NCI-H1048 (cell line): ENCODE measurements around the gene SLC12A8.
"Not testable (repeated sequence)": the region's sequence is repeated elsewhere in the genome, so short reads cannot be mapped to it uniquely, and the experiment has no call there.

ENCODE experiments used
- DNase-seq: peaks from one replicate; lab custom pipeline; 2025; lab: John Stamatoyannopoulos, UW

The SLC12A8 gene

GRCh38 chr3:125112981-125113380, 99.6 kb downstream of the SLC12A8 start:
- no peak for DNase-seq

- no peak for DNase-seq
These were observed 101.6 kb downstream of the SLC12A8 start for GRCh38 chr3:125110876-125111480.

GRCh38 chr3:125110016-125110875, 102.3 kb downstream of the SLC12A8 start:
- no peak for DNase-seq

GRCh38 chr3:125109536-125109925, 103.0 kb downstream of the SLC12A8 start:
- no peak for DNase-seq

GRCh38 chr3:125108833-125109535, 103.6 kb downstream of the SLC12A8 start:
- DNase-seq = no peak

- DNase-seq = no peak
These were observed 104.5 kb downstream of the SLC12A8 start for GRCh38 chr3:125107861-125108567.

GRCh38 chr3:125107363-125107762, 105.2 kb downstream of the SLC12A8 start:
- DNase-seq = no peak

GRCh38 chr3:125105116-125105515, 107.4 kb downstream of the SLC12A8 start:
- no peak for DNase-seq

GRCh38 chr3:125104639-125105038, 107.9 kb downstream of the SLC12A8 start:
- no peak for DNase-seq

- no peak for DNase-seq
These were observed 109.1 kb downstream of the SLC12A8 start for GRCh38 chr3:125103406-125103805.

GRCh38 chr3:125102470-125102869, 110.1 kb downstream of the SLC12A8 start:
- DNase-seq = no peak

GRCh38 chr3:125098611-125099291, 113.8 kb downstream of the SLC12A8 start:
- no peak for DNase-seq

- DNase-seq = no peak
These were observed 121.9 kb downstream of the SLC12A8 start for GRCh38 chr3:125090649-125091048.

GRCh38 chr3:125087768-125088391, 124.7 kb downstream of the SLC12A8 start:
- DNase-seq = no peak

- no peak for DNase-seq
These were observed 127.4 kb downstream of the SLC12A8 start for GRCh38 chr3:125085166-125085565.

GRCh38 chr3:125083776-125084175, 128.8 kb downstream of the SLC12A8 start:
- DNase-seq = no peak

- not testable (repeated sequence) for DNase-seq
These were observed 130.2 kb downstream of the SLC12A8 start for GRCh38 chr3:125082339-125082738.

- DNase-seq = no peak
These were observed 132.5 kb downstream of the SLC12A8 start for GRCh38 chr3:125080077-125080476.

- no peak for DNase-seq
These were observed 132.9 kb downstream of the SLC12A8 start for GRCh38 chr3:125079675-125080045.

GRCh38 chr3:125078951-125079674, 133.4 kb downstream of the SLC12A8 start:
- DNase-seq = no peak

- DNase-seq = no peak
These were observed 134.7 kb downstream of the SLC12A8 start for GRCh38 chr3:125077864-125078263.
